Keratinocyte (primary cell): ENCODE results near the gene OR4C6. TPM values are rescaled to one million over a fixed set of nuclear protein-coding genes. Genes with fewer than 3 reads are reported as not detected.

Experiments
- DNase-seq: peaks from one replicate; pipeline ENCODE4 v3.0.0-alpha.2; 2011; ENCODE audit warnings: low read depth, missing footprints, low spot score
- FAIRE-seq: peaks from 2 replicates; lab custom pipeline; 2011; peaks lifted over from hg19 to GRCh38; lab: Jason Lieb, UNC
- H2AFZ ChIP-seq: 2 replicates; pipeline ENCODE4 v1.6.0; 2012; ENCODE audit warnings: low read length, control low read depth, inconsistent platforms; ENCODE audit not compliant: control insufficient read depth
- H3K27ac ChIP-seq: 2 replicates; pipeline ENCODE4 v1.5.1; 2011; ENCODE audit warnings: low read length; ENCODE audit not compliant: control insufficient read depth, insufficient read depth
- H3K27me3 ChIP-seq: 3 replicates; pipeline ENCODE4 v1.6.0; 2011; ENCODE audit warnings: low read length; ENCODE audit not compliant: control insufficient read depth, insufficient read depth; ENCODE audit errors: extremely low read depth
- H3K36me3 ChIP-seq, 2 experiments: 2 replicates in 1 of 2; 3 replicates in 1 of 2; pipeline ENCODE4 v1.5.1; 2011; ENCODE audit warnings: low read length in 2 of 2, mild to moderate bottlenecking in 1 of 2; ENCODE audit not compliant: control insufficient read depth in 2 of 2, insufficient read depth in 2 of 2; ENCODE audit errors: extremely low read depth in 1 of 2
- H3K4me1 ChIP-seq: 3 replicates; pipeline ENCODE4 v1.5.1; 2011; ENCODE audit warnings: low read length; ENCODE audit not compliant: control insufficient read depth, insufficient read depth; ENCODE audit errors: extremely low read depth
- H3K4me2 ChIP-seq: 3 replicates; pipeline ENCODE4 v1.6.0; 2011; ENCODE audit warnings: low read depth, low read length; ENCODE audit not compliant: control insufficient read depth, insufficient read depth; ENCODE audit errors: extremely low read depth
- H3K4me3 ChIP-seq, 3 experiments: fragments of 200-600 bp in 1 of 3; sonication (generic) in 1 of 3; 2 replicates in 2 of 3; 3 replicates in 1 of 3; pipeline ENCODE4 v1.5.1; 2011 to 2016; ENCODE audit warnings: low read length in 3 of 3, mild to moderate bottlenecking in 3 of 3, control low read depth in 2 of 3, inconsistent platforms in 1 of 3, low read depth in 1 of 3, mixed read lengths in 1 of 3, mixed run types in 1 of 3, moderate library complexity in 1 of 3; ENCODE audit not compliant: control insufficient read depth in 2 of 3, insufficient read depth in 2 of 3; ENCODE audit errors: extremely low read depth in 1 of 3
- H3K79me2 ChIP-seq: 2 replicates; pipeline ENCODE4 v1.6.0; 2012; ENCODE audit warnings: low read length; ENCODE audit not compliant: control insufficient read depth, insufficient read depth
- H3K9ac ChIP-seq: 3 replicates; pipeline ENCODE4 v1.6.0; 2011; ENCODE audit warnings: low read length; ENCODE audit not compliant: control insufficient read depth, insufficient read depth; ENCODE audit errors: extremely low read depth
- H3K9me1 ChIP-seq: 3 replicates; pipeline ENCODE4 v1.6.0; 2011; ENCODE audit warnings: low read length; ENCODE audit not compliant: control insufficient read depth, insufficient read depth; ENCODE audit errors: extremely low read depth
- H3K9me3 ChIP-seq: 2 replicates; pipeline ENCODE4 v1.5.1; 2012; ENCODE audit warnings: low read depth, low read length; ENCODE audit not compliant: control insufficient read depth
- H4K20me1 ChIP-seq: 3 replicates; pipeline ENCODE4 v1.6.0; 2011; ENCODE audit warnings: low read length; ENCODE audit not compliant: control insufficient read depth, insufficient read depth; ENCODE audit errors: extremely low read depth
- CTCF ChIP-seq, 3 experiments: IDR thresholded peaks in 1 of 3; conservative IDR thresholded peaks in 1 of 3; optimal IDR thresholded peaks in 1 of 3; 2 replicates in 2 of 3; 3 replicates in 1 of 3; pipeline versions ENCODE3 to v1.5.1; 2011; ENCODE audit warnings: low read length in 3 of 3, mild to moderate bottlenecking in 3 of 3, moderate library complexity in 2 of 3, control low read depth in 1 of 3, inconsistent platforms in 1 of 3; ENCODE audit not compliant: insufficient read depth in 2 of 3; ENCODE audit errors: extremely low read depth in 1 of 3
- EZH2 ChIP-seq: IDR thresholded peaks from one replicate; pipeline ENCODE4 v1.6.1; 2012; ENCODE audit warnings: inconsistent platforms, mild to moderate bottlenecking, low read length, moderate library complexity
- dilution Hi-C: fragments of 300-500 bp; cut with MboI; formaldehyde crosslinking; loops from one replicate; pipeline ENCODE4 v1.7.0; 2020; ENCODE audit warnings: low sequenced_read_pairs; ENCODE audit not compliant: extremely low pct_ligation_motif_present
- polyA plus RNA-seq, 5 experiments: library from polyadenylated mRNA; depleted of rRNA in 3 of 5; stranded (reverse) in 3 of 5; stranded (forward) in 1 of 5; unstranded in 1 of 5; fragments of >200 nt; gene quantifications; 1 replicate in 1 of 5; 2 replicates in 3 of 5; 3 replicates in 1 of 5; pipeline versions ENCODE4 v1.2.1 to v1.2.3, GENCODE V29; 2011 to 2012; ENCODE audit warnings: missing spikeins in 2 of 5, low read depth in 1 of 5, low replicate concordance in 1 of 5

The OR4C6 gene
- polyA plus RNA-seq, 1 donor (not counting 4 experiments of a cell fraction or from before 2014, with no cell fraction given): not detected

- TF ChIP-seq CTCF (optimal IDR thresholded peaks at IDR 0.05 in 1 of 3, IDR thresholded peaks at IDR 0.05 in 1 of 3, conservative IDR thresholded peaks at IDR 0.05 in 1 of 3; ENCODE audit: extremely low read depth in 1 of 3, insufficient read depth in 2 of 3, low read length in 3 of 3): no peak
- TF ChIP-seq EZH2: no peak
- Histone ChIP-seq H2AFZ (no peak within 1 kb of the TSS), H3K9me3 (no peaks in the 10 kb centered on the region), H3K4me3 (no peak within 1 kb of the TSS), H3K27me3 (no peaks in the 10 kb centered on the region), H4K20me1 (no peaks in the 10 kb centered on the region), H3K36me3 (no peaks in the 10 kb centered on the region), H3K4me2 (no peak within 1 kb of the TSS), H3K9me1 (no peaks in the 10 kb centered on the region), H3K9ac (no peak within 1 kb of the TSS), H3K27ac (no peak within 1 kb of the TSS), H3K79me2 (no peaks in the 10 kb centered on the region), H3K4me1 (no peaks in the 10 kb centered on the region)
- FAIRE-seq (no peak), DNase-seq (no peak)
- dilution Hi-C loops: no loop called here
These were observed 27.2 kb upstream of the OR4C6 start, which contains the start of gene OR4P4 for GRCh38 chr11:55634813-55635212. TSS of gene OR4P4 (plus strand) at chr11:55635113.

GRCh38 chr11:55648027-55648426 is 14.0 kb upstream of the OR4C6 start, which contains the start of gene OR4S2:
TSS of gene OR4S2 (plus strand) at chr11:55648327. CDS start at chr11:55650904, 2,577 bp downstream.
- Histone ChIP-seq H3K79me2 (no peaks in the 10 kb centered on the region), H4K20me1 (no peaks in the 10 kb centered on the region), H3K4me1 (no peaks in the 10 kb centered on the region), H3K9me1 (no peaks in the 10 kb centered on the region), H3K9ac (no peak within 1 kb of the TSS), H3K27ac (no peak within 1 kb of the TSS), H3K9me3 (no peaks in the 10 kb centered on the region), H3K4me2 (no peak within 1 kb of the TSS), H2AFZ (no peak within 1 kb of the TSS), H3K36me3 (no peaks in the 10 kb centered on the region), H3K4me3 (no peak within 1 kb of the TSS), H3K27me3 (no peaks in the 10 kb centered on the region)
- TF ChIP-seq EZH2: no peak
- no peak for TF ChIP-seq CTCF (optimal IDR thresholded peaks at IDR 0.05 in 1 of 3, IDR thresholded peaks at IDR 0.05 in 1 of 3, conservative IDR thresholded peaks at IDR 0.05 in 1 of 3; ENCODE audit: extremely low read depth in 1 of 3, insufficient read depth in 2 of 3, low read length in 3 of 3)
- DNase-seq (no peak), FAIRE-seq (no peak)
- dilution Hi-C loops: no loop called here
